OCI-LY3 (cell line): Measurements from ENCODE around the gene CDA.

Experiments used
- H2AFZ ChIP-seq: fragments of 200-600, 300-600 bp; shearing (Covaris generic); 2 replicates; pipeline ENCODE4 v1.6.0; 2014; ENCODE audit warnings: antibody characterized with exemption, low read depth, low read length
- H3K27ac ChIP-seq: fragments of 200-600, 300-600 bp; sonication (generic); 2 replicates; pipeline ENCODE4 v1.5.1; 2014; ENCODE audit warnings: mild to moderate bottlenecking, low read length, moderate library complexity, mixed read lengths
- H3K27me3 ChIP-seq: fragments of 200-600, 300-600 bp; sonication (generic); 2 replicates; pipeline ENCODE4 v1.6.1; 2014; ENCODE audit warnings: low read depth, low read length, mixed read lengths
- H3K36me3 ChIP-seq: fragments of 200-600, 300-600 bp; sonication (generic); replicated peaks from 2 replicates; pipeline ENCODE3; 2014; ENCODE audit warnings: low read depth, low read length, mixed read lengths
- H3K4me1 ChIP-seq: fragments of 300-600, 200-600 bp; sonication (generic); 2 replicates; pipeline ENCODE4 v1.6.1; 2014; ENCODE audit warnings: low read length, mixed read lengths
- H3K4me2 ChIP-seq: fragments of 200-600, 300-600 bp; sonication (generic); 2 replicates; pipeline ENCODE4 v1.6.1; 2014; ENCODE audit warnings: low read length, mixed read lengths
- H3K4me3 ChIP-seq: fragments of 300-600, 200-600 bp; sonication (generic); 2 replicates; pipeline ENCODE4 v1.5.1; 2014; ENCODE audit warnings: antibody characterized with exemption, mild to moderate bottlenecking, low read length, moderate library complexity
- H3K79me2 ChIP-seq: fragments of 300-600, 200-600 bp; shearing (Covaris generic); 2 replicates; pipeline ENCODE4 v1.6.1; 2014; ENCODE audit warnings: mild to moderate bottlenecking, low read length, mixed read lengths
- H3K9ac ChIP-seq: fragments of 300-600, 200-600 bp; shearing (Covaris generic); 2 replicates; pipeline ENCODE4 v1.6.0; 2014; ENCODE audit warnings: mild to moderate bottlenecking, low read length, moderate library complexity
- H3K9me3 ChIP-seq: fragments of 200-600, 300-600 bp; shearing (Covaris generic); 2 replicates; pipeline ENCODE4 v1.6.1; 2014; ENCODE audit warnings: low read length, mixed read lengths; ENCODE audit not compliant: insufficient read depth
- H4K20me1 ChIP-seq: fragments of 200-600, 300-600 bp; sonication (generic); 2 replicates; pipeline ENCODE4 v1.6.1; 2016; ENCODE audit warnings: low read length, mixed read lengths; ENCODE audit not compliant: insufficient read depth
- CTCF ChIP-seq: fragments of 200-600, 300-600 bp; sonication (generic); IDR thresholded peaks from 2 replicates; pipeline ENCODE4 v1.5.1; 2014; ENCODE audit warnings: antibody characterized with exemption, low read length, low read depth
- EZH2phosphoT487 ChIP-seq: fragments of 200-600 bp; shearing (Covaris generic); IDR thresholded peaks from 2 replicates; pipeline ENCODE4 v1.6.1; 2018; ENCODE audit warnings: antibody characterized with exemption, mixed run types, low read depth

The CDA gene

GRCh38 chr1:20644416-20644815 is 55.5 kb downstream of the CDA start:
- peaks cover 5% of the 10 kb centered on the region for H3K36me3 ChIP-seq
- H3K4me2 ChIP-seq, result no peak overlapping the region
- H2AFZ ChIP-seq, result no peak overlapping the region
- H3K27me3 ChIP-seq, result no peaks in the 10 kb centered on the region
- H3K9me3 ChIP-seq, result no peaks in the 10 kb centered on the region
- H3K9ac ChIP-seq, result no peak overlapping the region
- H3K4me3 ChIP-seq, result no peak overlapping the region
- no peaks in the 10 kb centered on the region for H3K4me1 ChIP-seq
- no peaks in the 10 kb centered on the region for H4K20me1 ChIP-seq
- H3K27ac ChIP-seq, result no peak overlapping the region
- H3K79me2 ChIP-seq, result no peaks in the 10 kb centered on the region
- no peak for TF ChIP-seq EZH2phosphoT487

- Histone ChIP-seq H3K27ac (no peak overlapping the region), H3K9ac (no peak overlapping the region), H3K9me3 (no peaks in the 10 kb centered on the region), H2AFZ (no peak overlapping the region), H4K20me1 (no peaks in the 10 kb centered on the region), H3K4me3 (no peak overlapping the region), H3K36me3 (peaks cover 9% of the 10 kb centered on the region), H3K4me2 (no peak overlapping the region), H3K79me2 (no peaks in the 10 kb centered on the region), H3K27me3 (no peaks in the 10 kb centered on the region), H3K4me1 (no peaks in the 10 kb centered on the region)
- TF ChIP-seq CTCF (no peak), EZH2phosphoT487 (no peak)
These were observed 56.5 kb downstream of the CDA start for GRCh38 chr1:20645414-20645813.

GRCh38 chr1:20648438-20648837 is 59.5 kb downstream of the CDA start:
- H3K27me3 ChIP-seq, result no peaks in the 10 kb centered on the region
- H3K9me3 ChIP-seq, result no peaks in the 10 kb centered on the region
- H3K79me2 ChIP-seq, result no peaks in the 10 kb centered on the region
- peaks cover 20% of the 10 kb centered on the region for H3K36me3 ChIP-seq
- H4K20me1 ChIP-seq, result no peaks in the 10 kb centered on the region
- no peak overlapping the region for H3K9ac ChIP-seq
- TF ChIP-seq EZH2phosphoT487 (no peak), CTCF (no peak)
- no peak overlapping the region for H3K4me3 ChIP-seq
- no peak overlapping the region for H3K4me2 ChIP-seq
- H2AFZ ChIP-seq, result no peak overlapping the region
- H3K4me1 ChIP-seq, result no peaks in the 10 kb centered on the region
- no peak overlapping the region for H3K27ac ChIP-seq

DNA sequence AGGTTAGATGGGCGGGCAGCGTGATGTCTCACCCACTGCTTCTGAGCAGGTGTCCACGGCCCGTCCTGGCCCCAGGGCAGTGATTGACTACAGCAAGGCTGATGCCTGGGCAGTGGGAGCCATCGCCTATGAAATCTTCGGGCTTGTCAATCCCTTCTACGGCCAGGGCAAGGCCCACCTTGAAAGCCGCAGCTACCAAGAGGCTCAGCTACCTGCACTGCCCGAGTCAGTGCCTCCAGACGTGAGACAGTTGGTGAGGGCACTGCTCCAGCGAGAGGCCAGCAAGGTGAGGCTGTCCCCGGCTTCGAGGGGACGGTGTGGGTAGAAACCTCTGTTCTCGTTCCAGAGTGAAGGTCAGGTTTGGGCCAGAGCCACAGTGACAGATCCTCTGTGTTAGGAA is 60.0 kb downstream of the CDA start:
- no peak overlapping the region for H3K4me2 ChIP-seq
- H3K79me2 ChIP-seq, result no peaks in the 10 kb centered on the region
- no peak overlapping the region for H3K27ac ChIP-seq
- H2AFZ ChIP-seq, result no peak overlapping the region
- H3K4me1 ChIP-seq, result no peaks in the 10 kb centered on the region
- no peaks in the 10 kb centered on the region for H3K27me3 ChIP-seq
- no peaks in the 10 kb centered on the region for H4K20me1 ChIP-seq
- H3K36me3 ChIP-seq, result peaks cover 20% of the 10 kb centered on the region
- TF ChIP-seq CTCF, result no peak
- TF ChIP-seq EZH2phosphoT487, result no peak
- no peaks in the 10 kb centered on the region for H3K9me3 ChIP-seq
- H3K4me3 ChIP-seq, result no peak overlapping the region
- no peak overlapping the region for H3K9ac ChIP-seq

GRCh38 chr1:20652300-20652699 is 63.4 kb downstream of the CDA start:
- Histone ChIP-seq H3K9me3 (no peaks in the 10 kb centered on the region), H3K4me3 (no peak overlapping the region), H4K20me1 (no peaks in the 10 kb centered on the region), H3K27ac (no peak overlapping the region), H3K4me2 (no peak overlapping the region), H3K9ac (no peak overlapping the region), H2AFZ (no peak overlapping the region), H3K79me2 (peaks cover 6% of the 10 kb centered on the region), H3K4me1 (no peaks in the 10 kb centered on the region), H3K36me3 (peaks cover 35% of the 10 kb centered on the region), H3K27me3 (no peaks in the 10 kb centered on the region)
- TF ChIP-seq EZH2phosphoT487, result no peak
- no peak for TF ChIP-seq CTCF
